ENCODE measurements around the gene BMF.

BMF gene

DNA sequence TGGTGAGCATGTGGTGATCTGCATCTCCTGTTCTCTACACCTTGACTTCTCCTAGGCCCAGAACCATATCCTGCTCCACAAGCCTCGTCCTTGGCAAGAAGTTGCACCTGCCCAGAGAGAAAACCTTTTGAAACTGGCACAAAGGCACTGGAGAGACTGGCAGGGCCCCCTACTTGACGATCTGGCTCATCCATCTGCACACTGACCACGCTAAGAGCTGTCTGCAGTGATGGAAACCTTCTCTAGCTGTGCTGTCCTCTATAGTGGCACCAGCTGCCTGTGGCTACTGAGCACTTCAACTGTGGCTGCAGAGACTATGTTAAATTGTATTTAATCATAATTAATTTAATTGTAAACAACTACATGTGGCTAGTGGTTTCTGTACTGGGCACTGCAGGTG lies 43.5 kb downstream of the BMF start:
- Histone ChIP-seq H3K36me3 (ENCODE audit: control insufficient read depth, low read depth, low read length) (no peaks in the 10 kb centered on the region), H3K4me3 (ENCODE audit: low read length) (no peak overlapping the region), H3K9me3 (ENCODE audit: control insufficient read depth, low read depth, low read length) (no peaks in the 10 kb centered on the region), H3K27ac (ENCODE audit: low read length) (no peak overlapping the region), H3K27me3 (ENCODE audit: control insufficient read depth, insufficient read depth, low read length) (no peaks in the 10 kb centered on the region), H3K4me1 (ENCODE audit: control insufficient read depth, low read depth, low read length) (peaks cover 18% of the 10 kb centered on the region), H3K9ac (ENCODE audit: low read length) (no peak overlapping the region)

DNA sequence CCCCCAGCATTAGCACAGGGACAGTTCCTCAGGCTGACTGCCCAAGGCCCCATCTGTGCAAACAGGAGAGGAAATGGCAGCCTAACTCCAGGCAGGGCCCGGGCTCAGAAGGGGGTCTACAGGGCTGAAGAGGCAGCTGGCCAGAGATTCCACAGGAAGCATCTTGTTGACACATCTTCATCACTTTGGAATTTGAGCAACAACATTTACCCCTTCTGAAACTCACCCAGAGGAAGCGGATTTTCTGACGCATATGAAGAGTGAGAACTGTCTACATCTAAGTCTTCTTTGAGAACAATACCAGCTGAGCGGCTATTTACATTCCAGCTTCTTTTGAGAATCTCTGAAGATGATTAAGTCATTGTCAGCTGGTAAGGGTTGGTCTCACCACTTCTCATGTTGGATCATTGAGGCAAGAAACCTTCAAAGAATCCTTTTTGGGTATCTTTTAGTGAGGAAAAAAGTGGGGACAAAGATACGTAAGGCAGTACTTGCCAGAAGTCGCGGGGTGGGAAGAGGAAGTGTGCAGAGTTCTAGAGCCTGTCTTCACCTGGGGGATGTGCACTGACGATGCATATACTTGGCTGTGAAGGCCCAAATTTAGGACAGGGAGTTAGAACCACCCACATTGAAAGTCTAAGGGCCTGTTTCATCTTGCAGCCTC lies 44.3 kb downstream of the BMF start:
- no peak overlapping the region for H3K27ac ChIP-seq (ENCODE audit: low read length)
- H3K9me3 ChIP-seq (ENCODE audit: control insufficient read depth, low read depth, low read length): no peaks in the 10 kb centered on the region
- peaks cover 11% of the 10 kb centered on the region for H3K4me1 ChIP-seq (ENCODE audit: control insufficient read depth, low read depth, low read length)
- H3K27me3 ChIP-seq (ENCODE audit: control insufficient read depth, insufficient read depth, low read length): no peaks in the 10 kb centered on the region
- H3K9ac ChIP-seq (ENCODE audit: low read length): no peak overlapping the region
- H3K4me3 ChIP-seq (ENCODE audit: low read length): no peak overlapping the region
- no peaks in the 10 kb centered on the region for H3K36me3 ChIP-seq (ENCODE audit: control insufficient read depth, low read depth, low read length)

DNA sequence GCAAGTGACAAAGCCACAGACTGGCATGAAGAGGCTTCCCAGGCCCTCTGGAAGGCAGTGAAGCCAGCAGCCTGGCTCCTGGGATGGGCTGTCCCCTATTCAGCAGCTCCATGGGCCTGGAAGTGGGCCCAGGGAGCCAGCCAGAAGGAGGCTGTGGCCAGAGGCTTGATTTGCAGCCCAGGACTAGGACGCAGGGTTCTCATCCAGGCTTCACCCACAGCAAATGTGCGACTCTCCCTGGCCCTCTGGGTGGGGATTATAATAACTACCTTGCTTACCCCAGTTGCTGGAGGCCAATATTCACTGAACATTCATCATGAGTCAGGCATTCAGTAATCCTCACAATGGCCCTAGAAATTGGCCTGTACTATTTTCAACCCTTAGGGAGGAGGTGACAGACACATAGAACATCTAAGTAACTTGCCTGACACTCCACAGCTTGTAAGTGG lies 45.1 kb downstream of the BMF start:
- H3K4me3 ChIP-seq (ENCODE audit: low read length): no peak overlapping the region
- H3K36me3 ChIP-seq (ENCODE audit: control insufficient read depth, low read depth, low read length): no peaks in the 10 kb centered on the region
- H3K27me3 ChIP-seq (ENCODE audit: control insufficient read depth, insufficient read depth, low read length): no peaks in the 10 kb centered on the region
- no peak overlapping the region for H3K27ac ChIP-seq (ENCODE audit: low read length)
- peaks cover 11% of the 10 kb centered on the region for H3K4me1 ChIP-seq (ENCODE audit: control insufficient read depth, low read depth, low read length)
- no peak overlapping the region for H3K9ac ChIP-seq (ENCODE audit: low read length)
- no peaks in the 10 kb centered on the region for H3K9me3 ChIP-seq (ENCODE audit: control insufficient read depth, low read depth, low read length)

DNA sequence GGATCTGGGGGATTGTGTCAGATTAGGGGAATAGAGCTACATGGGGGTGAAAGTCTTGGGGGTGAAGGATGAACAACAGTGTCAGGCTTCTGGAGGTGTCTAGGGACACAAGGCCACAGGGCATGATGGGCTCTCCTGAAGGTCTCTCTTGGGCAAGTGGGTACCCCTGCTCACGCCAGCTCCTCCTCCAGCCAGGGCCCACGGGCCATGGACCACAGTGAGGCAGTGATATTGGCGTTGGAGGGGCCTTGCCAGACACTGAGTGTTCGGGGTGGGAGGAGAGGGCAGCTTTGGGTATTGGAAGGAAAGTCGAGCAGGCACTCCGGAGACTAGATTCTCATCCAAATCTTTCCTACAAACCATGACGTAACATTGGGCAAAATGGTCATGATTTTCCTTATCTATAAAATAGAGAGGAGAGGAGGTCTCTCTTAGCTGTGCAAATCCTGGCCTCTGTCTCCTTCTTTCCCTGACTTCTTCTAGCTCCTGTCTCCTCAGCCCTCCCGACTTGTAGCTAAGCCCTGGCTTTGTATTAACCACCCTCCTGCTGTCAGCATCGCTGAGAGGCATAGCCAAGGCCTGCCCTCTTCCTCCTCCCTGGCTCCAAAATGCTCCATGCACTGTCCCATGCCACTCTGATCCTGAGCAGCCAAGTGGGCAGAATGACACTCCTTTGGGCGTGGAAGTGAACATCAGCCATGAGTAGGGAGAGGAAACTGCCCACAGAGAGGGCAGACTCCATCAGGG lies 45.7 kb downstream of the BMF start:
- H3K27me3 ChIP-seq (ENCODE audit: control insufficient read depth, insufficient read depth, low read length): no peaks in the 10 kb centered on the region
- no peaks in the 10 kb centered on the region for H3K36me3 ChIP-seq (ENCODE audit: control insufficient read depth, low read depth, low read length)
- no peak overlapping the region for H3K27ac ChIP-seq (ENCODE audit: low read length)
- H3K9me3 ChIP-seq (ENCODE audit: control insufficient read depth, low read depth, low read length): no peaks in the 10 kb centered on the region
- peaks cover 8% of the 10 kb centered on the region for H3K4me1 ChIP-seq (ENCODE audit: control insufficient read depth, low read depth, low read length)
- no peak overlapping the region for H3K4me3 ChIP-seq (ENCODE audit: low read length)
- H3K9ac ChIP-seq (ENCODE audit: low read length): no peak overlapping the region

DNA sequence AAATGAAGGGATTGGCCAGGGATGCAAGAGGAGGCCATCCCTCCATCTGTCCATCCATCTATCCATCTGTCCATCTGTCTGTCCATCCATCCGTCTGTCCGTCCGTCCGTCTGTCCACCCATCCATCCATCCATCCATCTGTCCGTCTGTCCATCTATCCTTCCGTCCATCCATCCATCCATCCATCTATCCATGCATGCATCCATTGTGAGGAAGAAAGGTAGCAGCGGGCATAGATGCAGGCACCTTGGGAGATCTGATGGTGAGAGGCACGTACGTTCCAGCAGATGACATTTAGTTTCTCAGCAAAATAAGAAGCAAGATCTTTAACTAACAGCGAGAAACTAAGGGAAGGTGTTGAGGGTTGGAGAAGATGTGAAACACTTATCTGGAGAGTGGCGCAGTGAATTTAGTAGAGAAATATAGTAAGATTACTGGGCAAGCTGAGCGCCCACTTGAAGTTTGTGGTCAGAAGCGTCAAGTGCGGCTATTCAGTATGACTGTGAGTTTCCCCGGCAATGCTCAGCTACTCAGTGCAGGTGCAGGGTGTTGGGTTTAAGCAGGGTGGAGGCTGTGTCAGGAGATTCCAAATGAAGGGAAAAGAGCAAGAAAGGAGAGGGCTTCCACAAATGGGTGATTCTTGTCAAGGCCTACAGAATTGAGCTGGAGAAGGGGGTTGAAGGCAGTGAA lies 47.3 kb downstream of the BMF start:
- no peaks in the 10 kb centered on the region for H3K27me3 ChIP-seq (ENCODE audit: control insufficient read depth, insufficient read depth, low read length)
- H3K4me3 ChIP-seq (ENCODE audit: low read length): no peak overlapping the region
- peaks cover 5% of the 10 kb centered on the region for H3K4me1 ChIP-seq (ENCODE audit: control insufficient read depth, low read depth, low read length)
- no peak overlapping the region for H3K9ac ChIP-seq (ENCODE audit: low read length)
- no peaks in the 10 kb centered on the region for H3K36me3 ChIP-seq (ENCODE audit: control insufficient read depth, low read depth, low read length)
- no peaks in the 10 kb centered on the region for H3K9me3 ChIP-seq (ENCODE audit: control insufficient read depth, low read depth, low read length)
- no peak overlapping the region for H3K27ac ChIP-seq (ENCODE audit: low read length)

DNA sequence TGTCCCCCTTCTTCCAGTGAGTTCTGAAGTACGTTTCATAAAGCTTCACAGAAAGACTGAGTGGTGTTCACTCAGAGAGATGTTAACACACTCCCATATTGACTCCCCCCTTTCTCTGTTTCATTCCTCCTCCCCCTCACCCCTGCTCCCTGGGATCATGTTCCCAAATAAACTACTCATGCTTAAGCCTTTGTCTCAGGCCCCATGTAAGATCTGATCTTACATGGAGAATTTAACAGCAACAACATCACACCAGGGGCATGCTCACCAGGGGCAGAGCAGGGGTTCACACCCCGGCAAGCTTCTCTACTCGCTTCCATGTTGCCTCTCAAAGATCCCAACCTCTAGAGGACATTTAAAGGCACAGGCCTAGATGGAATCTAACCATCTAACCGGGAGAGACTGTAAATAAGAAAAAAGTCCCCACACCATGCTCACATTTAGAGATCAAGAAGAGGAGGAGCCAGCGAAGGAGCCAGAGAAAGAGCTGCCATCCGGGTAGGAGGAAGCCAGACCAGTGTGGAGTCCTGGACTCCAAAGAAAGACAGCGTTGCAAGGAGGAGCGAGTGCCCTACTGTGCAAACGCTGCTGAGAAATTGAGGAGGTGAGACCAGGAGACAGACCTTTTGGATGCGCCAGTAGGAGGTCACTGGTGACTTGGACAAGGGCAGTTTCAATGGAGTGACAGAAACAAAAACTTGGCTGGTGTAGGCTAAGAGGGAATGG lies 48.3 kb downstream of the BMF start:
- no peak overlapping the region for H3K9ac ChIP-seq (ENCODE audit: low read length)
- peaks cover 5% of the 10 kb centered on the region for H3K4me1 ChIP-seq (ENCODE audit: control insufficient read depth, low read depth, low read length)
- no peaks in the 10 kb centered on the region for H3K36me3 ChIP-seq (ENCODE audit: control insufficient read depth, low read depth, low read length)
- no peak overlapping the region for H3K4me3 ChIP-seq (ENCODE audit: low read length)
- H3K27ac ChIP-seq (ENCODE audit: low read length): no peak overlapping the region
- no peaks in the 10 kb centered on the region for H3K27me3 ChIP-seq (ENCODE audit: control insufficient read depth, insufficient read depth, low read length)
- H3K9me3 ChIP-seq (ENCODE audit: control insufficient read depth, low read depth, low read length): no peaks in the 10 kb centered on the region

DNA sequence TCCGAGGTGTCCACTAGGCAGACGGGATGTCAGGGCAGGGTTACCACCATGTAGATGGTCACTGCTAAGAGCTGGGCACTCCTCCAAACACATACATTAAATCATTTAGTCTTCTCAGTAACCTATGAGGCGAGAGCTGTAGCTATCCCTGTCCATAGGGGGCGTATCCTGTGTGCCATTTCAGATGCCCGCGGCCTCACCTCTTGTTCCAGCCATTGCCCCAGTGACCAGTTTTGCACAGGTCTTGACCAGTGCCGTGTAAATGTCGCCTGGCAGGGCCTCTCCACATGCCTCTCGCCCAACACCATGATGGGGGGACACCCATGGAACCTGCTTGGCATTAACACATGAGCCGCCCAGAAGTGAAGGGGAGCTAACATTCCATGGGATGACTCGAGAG lies 48.9 kb downstream of the BMF start:
- H3K9ac ChIP-seq (ENCODE audit: low read length): no peak overlapping the region
- no peak overlapping the region for H3K4me3 ChIP-seq (ENCODE audit: low read length)
- no peak overlapping the region for H3K27ac ChIP-seq (ENCODE audit: low read length)
- peaks cover 5% of the 10 kb centered on the region for H3K4me1 ChIP-seq (ENCODE audit: control insufficient read depth, low read depth, low read length)
- no peaks in the 10 kb centered on the region for H3K27me3 ChIP-seq (ENCODE audit: control insufficient read depth, insufficient read depth, low read length)
- H3K9me3 ChIP-seq (ENCODE audit: control insufficient read depth, low read depth, low read length): no peaks in the 10 kb centered on the region
- H3K36me3 ChIP-seq (ENCODE audit: control insufficient read depth, low read depth, low read length): no peaks in the 10 kb centered on the region

DNA sequence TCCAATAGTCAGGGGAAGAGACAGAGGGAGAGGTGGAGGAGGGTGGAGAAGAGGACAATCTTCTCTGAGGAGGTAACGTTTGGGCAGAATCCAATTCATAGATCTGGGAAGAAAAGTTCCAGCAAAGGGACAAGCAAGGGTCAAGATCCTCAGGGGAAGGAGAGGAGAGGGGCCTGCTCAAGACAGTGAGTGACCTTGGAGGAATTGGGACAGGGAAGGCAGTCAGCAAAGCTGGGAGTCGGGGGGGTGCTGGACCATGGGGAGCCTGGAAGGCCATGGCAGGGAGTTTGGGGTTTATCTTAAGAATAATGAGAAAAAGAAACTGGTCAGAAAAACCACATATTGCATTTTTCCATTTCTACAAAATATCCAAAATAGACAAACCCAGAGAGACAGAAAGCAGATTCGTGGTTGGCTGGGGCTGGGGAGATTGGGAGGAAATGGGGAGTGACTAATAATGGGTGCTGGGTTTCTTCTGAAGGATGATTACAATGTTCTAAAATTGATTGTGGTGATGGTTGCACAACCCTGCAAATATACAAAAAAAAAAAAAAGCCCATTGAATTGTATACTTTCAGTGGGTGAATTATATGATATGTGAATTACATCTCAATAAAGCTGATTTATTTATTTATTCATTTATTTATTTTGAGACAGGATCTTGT lies 50.1 kb downstream of the BMF start:
- no peaks in the 10 kb centered on the region for H3K36me3 ChIP-seq (ENCODE audit: control insufficient read depth, low read depth, low read length)
- H3K9me3 ChIP-seq (ENCODE audit: control insufficient read depth, low read depth, low read length): no peaks in the 10 kb centered on the region
- no peak overlapping the region for H3K27ac ChIP-seq (ENCODE audit: low read length)
- H3K9ac ChIP-seq (ENCODE audit: low read length): no peak overlapping the region
- H3K4me3 ChIP-seq (ENCODE audit: low read length): no peak overlapping the region
- H3K4me1 ChIP-seq (ENCODE audit: control insufficient read depth, low read depth, low read length): peaks cover 5% of the 10 kb centered on the region
- no peaks in the 10 kb centered on the region for H3K27me3 ChIP-seq (ENCODE audit: control insufficient read depth, insufficient read depth, low read length)

DNA sequence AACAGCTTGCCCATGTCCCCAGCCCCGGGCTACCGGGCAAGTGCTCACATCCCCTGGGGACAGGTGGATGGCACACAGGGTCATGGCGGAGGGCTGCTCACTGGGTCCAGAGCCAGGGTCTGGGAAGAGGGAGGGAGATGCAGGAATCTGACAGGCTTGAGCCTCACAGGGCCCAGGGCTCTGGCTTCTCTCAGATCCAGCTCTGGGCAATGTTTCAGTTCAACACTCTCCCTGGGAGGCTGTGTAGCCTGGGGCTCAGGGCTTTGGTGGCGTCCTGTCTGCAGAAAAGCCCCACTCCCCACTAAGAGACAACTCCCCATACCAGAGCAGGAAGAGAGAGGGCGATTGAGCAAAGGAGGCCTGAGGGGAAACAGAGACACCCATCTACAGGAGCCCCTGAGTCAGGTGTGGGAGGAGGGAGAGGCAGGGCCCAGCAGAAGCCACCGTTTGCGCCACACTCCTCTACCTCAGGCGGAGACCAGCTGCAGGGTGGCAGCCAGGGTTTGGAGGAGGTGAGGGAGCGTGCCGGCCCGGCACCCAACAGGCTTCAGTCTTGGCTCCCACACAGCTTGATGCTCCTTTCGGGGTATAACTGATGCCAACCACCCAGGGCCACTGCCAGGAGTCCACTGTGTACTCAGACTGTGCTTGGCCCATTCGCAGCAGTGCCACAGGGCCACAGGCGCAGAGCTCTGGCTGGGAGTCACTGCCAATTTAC lies 52.9 kb downstream of the BMF start:
- Histone ChIP-seq H3K9me3 (ENCODE audit: control insufficient read depth, low read depth, low read length) (no peaks in the 10 kb centered on the region), H3K4me3 (ENCODE audit: low read length) (no peak overlapping the region), H3K9ac (ENCODE audit: low read length) (no peak overlapping the region), H3K27me3 (ENCODE audit: control insufficient read depth, insufficient read depth, low read length) (no peaks in the 10 kb centered on the region), H3K4me1 (ENCODE audit: control insufficient read depth, low read depth, low read length) (peaks cover 5% of the 10 kb centered on the region), H3K27ac (ENCODE audit: low read length) (no peak overlapping the region), H3K36me3 (ENCODE audit: control insufficient read depth, low read depth, low read length) (no peaks in the 10 kb centered on the region)

DNA sequence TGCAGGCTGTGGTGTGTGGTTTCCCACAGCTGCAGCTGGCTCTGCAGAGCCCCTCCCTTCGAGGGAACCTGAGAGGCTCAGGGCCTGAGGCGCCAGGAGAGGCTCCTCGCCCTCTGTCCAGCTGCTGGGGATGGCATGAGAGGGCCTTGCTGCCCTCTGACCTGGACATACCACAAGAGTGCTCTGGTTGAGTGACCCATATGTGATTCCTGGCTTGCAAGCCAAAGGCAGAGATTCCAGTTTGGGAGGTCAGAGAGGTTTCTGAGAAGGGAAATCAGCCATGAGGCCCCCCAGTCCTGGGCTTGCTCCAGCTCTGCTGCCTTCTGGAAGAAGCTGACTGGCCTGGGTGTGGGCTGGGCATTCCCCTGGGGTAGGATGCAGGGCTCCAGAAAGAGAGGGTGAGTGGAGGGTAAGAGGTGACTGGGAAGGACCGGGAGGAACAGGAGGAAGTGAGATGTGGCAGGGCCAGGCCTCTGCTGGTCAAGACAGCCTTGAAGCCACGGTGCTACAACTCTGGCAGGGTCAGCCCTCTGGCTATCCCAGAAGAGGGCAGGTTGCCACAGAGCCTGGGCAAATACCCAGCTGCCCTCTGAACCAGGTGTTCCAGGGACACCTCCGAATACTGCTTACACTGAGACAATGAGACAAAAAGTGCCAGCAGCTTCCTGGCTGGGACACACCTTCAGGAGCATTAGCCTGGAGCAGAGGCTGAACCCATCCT lies 53.7 kb downstream of the BMF start:
- peaks cover 5% of the 10 kb centered on the region for H3K4me1 ChIP-seq (ENCODE audit: control insufficient read depth, low read depth, low read length)

More for the DNA sequence above, 53.7 kb downstream of the BMF start:
- Histone ChIP-seq H3K27me3 (ENCODE audit: control insufficient read depth, insufficient read depth, low read length) (no peaks in the 10 kb centered on the region), H3K36me3 (ENCODE audit: control insufficient read depth, low read depth, low read length) (no peaks in the 10 kb centered on the region), H3K27ac (ENCODE audit: low read length) (no peak overlapping the region), H3K9ac (ENCODE audit: low read length) (no peak overlapping the region), H3K9me3 (ENCODE audit: control insufficient read depth, low read depth, low read length) (no peaks in the 10 kb centered on the region), H3K4me3 (ENCODE audit: low read length) (no peak overlapping the region)

Measured in iPS-18a (cell line).